AG04449 (cell line): ENCODE data around the gene EMSY.

Source experiments
- CTCF ChIA-PET: fragments of 350-600 bp; formaldehyde crosslinking; extraction: SDS; loops from one replicate; lab custom pipeline; 2021; ENCODE audit warnings: antibody characterized with exemption; lab: Yijun Ruan, JAX
- POLR2A ChIA-PET: fragments of 400-600, 350-600 bp; formaldehyde crosslinking; extraction: SDS; loops from one replicate; lab custom pipeline; 2020; ENCODE audit warnings: antibody characterized with exemption, inconsistent platforms; lab: Yijun Ruan, JAX
- DNase-seq: peaks from one replicate; pipeline ENCODE4 v3.0.0-alpha.2; 2010; ENCODE audit warnings: low read depth, low spot score
- H3K4me3 ChIP-seq: 2 replicates; pipeline ENCODE4 v1.5.1; 2011; ENCODE audit warnings: low read depth, mild to moderate bottlenecking, control low read depth, low read length
- CTCF ChIP-seq: IDR thresholded peaks from one replicate; pipeline ENCODE4 v1.5.1; 2011; ENCODE audit warnings: mild to moderate bottlenecking, moderate library complexity, low read length, control low read depth, inconsistent platforms; ENCODE audit not compliant: insufficient read depth; ENCODE audit errors: missing control alignments

The EMSY gene

GRCh38 chr11:76506833-76507232 is 62.0 kb downstream of the EMSY start:
- DNase-seq = no peak
- no peak for TF ChIP-seq CTCF
- CTCF ChIA-PET = no interaction called here
- H3K4me3 ChIP-seq = no peak overlapping the region
- POLR2A ChIA-PET = no interaction called here

GRCh38 chr11:76510060-76511047 is 65.5 kb downstream of the EMSY start:
- DNase-seq = peak; percentile 47
- CTCF ChIA-PET = interaction anchor here (0.9 to 4.8 kb wide), 4 partner anchors 56 to 302 kb away, joined by 4 to 57 read pairs (median 5); no protein-coding TSS in a partner anchor
- TF ChIP-seq CTCF = no peak
- H3K4me3 ChIP-seq = no peak overlapping the region
- POLR2A ChIA-PET = no interaction called here

GRCh38 chr11:76512851-76513653 is 68.2 kb downstream of the EMSY start:
- DNase-seq = no peak
- no peak overlapping the region for H3K4me3 ChIP-seq
- POLR2A ChIA-PET = no interaction called here
- CTCF ChIA-PET = interaction anchor here (0.7 to 4.8 kb wide), 22 partner anchors 11 to 710 kb away, joined by 3 to 57 read pairs (median 4); no protein-coding TSS in a partner anchor
- peak; percentile 22 for TF ChIP-seq CTCF

- ChIA-PET POLR2A (no interaction called here), CTCF (interaction anchor here (0.6 to 4.8 kb wide), 9 partner anchors 10 to 616 kb away, joined by 3 to 57 read pairs (median 5); no protein-coding TSS in a partner anchor)
- TF ChIP-seq CTCF = no peak
- no peak for DNase-seq
- H3K4me3 ChIP-seq = no peak overlapping the region
Measured at GRCh38 chr11:76513654-76514034, 68.8 kb downstream of the EMSY start.

- H3K4me3 ChIP-seq = no peak overlapping the region
- ChIA-PET POLR2A (no interaction called here), CTCF (interaction anchor here (0.9 to 1.0 kb wide), 2 partner anchors 10 to 307 kb away, joined by 3 to 5 read pairs; no protein-coding TSS in a partner anchor)
- no peak for TF ChIP-seq CTCF
- no peak for DNase-seq
Measured at GRCh38 chr11:76515494-76515893, 70.7 kb downstream of the EMSY start.

- TF ChIP-seq CTCF = no peak
- no peak overlapping the region for H3K4me3 ChIP-seq
- ChIA-PET POLR2A (no interaction called here), CTCF (interaction anchor here (4.8 kb wide), 1 partner anchor 10 kb away, joined by 25 read pairs; no protein-coding TSS in a partner anchor)
- no peak for DNase-seq
Measured at GRCh38 chr11:76523147-76523546, 78.3 kb downstream of the EMSY start.
